HEK293 (cell line): Measurements from ENCODE around the gene TSHZ2.

ENCODE experiments used
- CTCF ChIA-PET: fragments of 350-600 bp; formaldehyde crosslinking; extraction: SDS; loops from one replicate; lab custom pipeline; 2021; ENCODE audit warnings: antibody characterized with exemption; lab: Yijun Ruan, JAX
- POLR2A ChIA-PET: fragments of 300-600 bp; formaldehyde crosslinking; extraction: SDS; loops from one replicate; lab custom pipeline; 2020; ENCODE audit warnings: antibody characterized with exemption, inconsistent platforms; lab: Yijun Ruan, JAX
- H3K27ac ChIP-seq: fragments of 200-500 bp; sonication (Bioruptor generic); 2 replicates; pipeline ENCODE4 v1.5.1; 2014; ENCODE audit warnings: low read depth, low read length, control low read depth, inconsistent platforms; ENCODE audit errors: extremely low read depth
- H3K36me3 ChIP-seq, 2 experiments: fragments of 200-500 bp in 1 of 2; sonication (Bioruptor generic) in 1 of 2; 1 replicate in 1 of 2; 2 replicates in 1 of 2; pipeline ENCODE4 v1.5.1; 2014 to 2017; ENCODE audit warnings: inconsistent platforms in 2 of 2, low read length in 2 of 2; ENCODE audit not compliant: control insufficient read depth in 2 of 2, insufficient read depth in 1 of 2
- H3K4me1 ChIP-seq: fragments of 200-500 bp; sonication (Bioruptor generic); 2 replicates; pipeline ENCODE4 v1.5.1; 2014; ENCODE audit warnings: mild to moderate bottlenecking, low read length, inconsistent platforms; ENCODE audit not compliant: control insufficient read depth, insufficient read depth
- H3K4me3 ChIP-seq: 2 replicates; pipeline ENCODE4 v1.5.1; 2011; ENCODE audit warnings: low read depth, mild to moderate bottlenecking, control low read depth, low read length, moderate library complexity
- H3K9me3 ChIP-seq: fragments of 200-500 bp; sonication (Bioruptor generic); 2 replicates; pipeline ENCODE4 v1.5.1; 2014; ENCODE audit warnings: low read depth, low read length, inconsistent platforms; ENCODE audit not compliant: control insufficient read depth, insufficient read depth
- BCL11A ChIP-seq: fragments of 450-650 bp; formaldehyde crosslinking; IDR thresholded peaks from 2 replicates; pipeline ENCODE4 v1.5.1; 2016; ENCODE audit warnings: low read depth, missing biosample characterization, missing genetic modification characterization
- BCL6B ChIP-seq: fragments of 450-650 bp; formaldehyde crosslinking; IDR thresholded peaks from 2 replicates; pipeline ENCODE4 v1.5.1; 2017; ENCODE audit warnings: missing biosample characterization, missing genetic modification characterization
- EGR2 ChIP-seq: fragments of 450-650 bp; formaldehyde crosslinking; IDR thresholded peaks from 2 replicates; pipeline ENCODE4 v1.5.1; 2016; ENCODE audit warnings: low read depth, missing biosample characterization, missing genetic modification characterization
- HOXA7 ChIP-seq: sonication (generic); formaldehyde crosslinking; IDR thresholded peaks from 2 replicates; pipeline ENCODE4 v1.8.1; 2022; ENCODE audit warnings: missing genetic modification reagents, borderline replicate concordance
- MZF1 ChIP-seq: fragments of 450-650 bp; formaldehyde crosslinking; IDR thresholded peaks from 2 replicates; pipeline ENCODE4 v1.5.1; 2017; ENCODE audit warnings: missing biosample characterization, missing genetic modification characterization, borderline replicate concordance
- PRDM2 ChIP-seq: fragments of 450-650 bp; formaldehyde crosslinking; IDR thresholded peaks from 2 replicates; pipeline ENCODE4 v1.5.1; 2016; ENCODE audit warnings: missing biosample characterization, missing genetic modification characterization, borderline replicate concordance
- SCRT2 ChIP-seq: fragments of 450-650 bp; formaldehyde crosslinking; IDR thresholded peaks from 2 replicates; pipeline ENCODE4 v1.5.1; 2016; ENCODE audit warnings: missing biosample characterization, missing genetic modification characterization
- TRIM28 ChIP-seq: IDR thresholded peaks from 2 replicates; pipeline ENCODE4 v1.6.1; 2011; ENCODE audit warnings: low read length, control low read depth, borderline replicate concordance
- ZFHX2 ChIP-seq: fragments of 450-650 bp; formaldehyde crosslinking; conservative IDR thresholded peaks from 2 replicates; pipeline ENCODE4 v1.5.1; 2016; ENCODE audit warnings: missing biosample characterization, missing genetic modification characterization
- ZFP37 ChIP-seq: fragments of 450-650 bp; formaldehyde crosslinking; IDR thresholded peaks from 2 replicates; pipeline ENCODE4 v1.5.1; 2016; ENCODE audit warnings: missing biosample characterization, missing genetic modification characterization
- ZNF121 ChIP-seq: fragments of 450-650 bp; formaldehyde crosslinking; IDR thresholded peaks from 2 replicates; pipeline ENCODE4 v1.5.1; 2016; ENCODE audit warnings: missing biosample characterization, missing genetic modification characterization
- ZNF138 ChIP-seq: fragments of 450-650 bp; formaldehyde crosslinking; IDR thresholded peaks from 2 replicates; pipeline ENCODE4 v1.5.1; 2016; ENCODE audit warnings: missing biosample characterization, missing genetic modification characterization, borderline replicate concordance
- ZNF157 ChIP-seq: fragments of 450-650 bp; formaldehyde crosslinking; IDR thresholded peaks from 2 replicates; pipeline ENCODE4 v1.5.1; 2016; ENCODE audit warnings: missing biosample characterization, missing genetic modification characterization
- ZNF302 ChIP-seq: fragments of 450-650 bp; formaldehyde crosslinking; IDR thresholded peaks from 2 replicates; pipeline ENCODE4 v1.5.1; 2016; ENCODE audit warnings: missing biosample characterization, missing genetic modification characterization, low read depth
- ZNF37A ChIP-seq: fragments of 450-650 bp; IDR thresholded peaks from 2 replicates; pipeline ENCODE4 v1.5.1; 2018; ENCODE audit warnings: missing biosample characterization, missing genetic modification characterization
- ZNF449 ChIP-seq: fragments of 450-650 bp; formaldehyde crosslinking; IDR thresholded peaks from 2 replicates; pipeline ENCODE4 v1.5.1; 2017; ENCODE audit warnings: missing biosample characterization, mild to moderate bottlenecking, missing genetic modification characterization, moderate library complexity
- ZNF513 ChIP-seq: fragments of 450-650 bp; IDR thresholded peaks from 2 replicates; pipeline ENCODE4 v1.5.1; 2018; ENCODE audit warnings: missing biosample characterization, missing genetic modification characterization
- ZNF514 ChIP-seq: fragments of 450-650 bp; formaldehyde crosslinking; IDR thresholded peaks from 2 replicates; pipeline ENCODE4 v1.5.1; 2016; ENCODE audit warnings: missing biosample characterization, missing genetic modification characterization
- ZNF555 ChIP-seq: fragments of 450-650 bp; formaldehyde crosslinking; conservative IDR thresholded peaks from 2 replicates; pipeline ENCODE4 v1.5.1; 2017; ENCODE audit warnings: missing biosample characterization, mild to moderate bottlenecking, missing genetic modification characterization, inconsistent platforms
- ZNF645 ChIP-seq: fragments of 450-650 bp; formaldehyde crosslinking; IDR thresholded peaks from 2 replicates; pipeline ENCODE4; 2016; ENCODE audit warnings: missing biosample characterization, missing genetic modification characterization
- ZNF692 ChIP-seq: fragments of 450-650 bp; formaldehyde crosslinking; IDR thresholded peaks from 2 replicates; pipeline ENCODE4 v1.5.1; 2016; ENCODE audit warnings: missing biosample characterization, missing genetic modification characterization
- ZNF785 ChIP-seq: fragments of 450-650 bp; formaldehyde crosslinking; IDR thresholded peaks from 2 replicates; pipeline ENCODE4 v1.5.1; 2016; ENCODE audit warnings: missing biosample characterization, missing genetic modification characterization

Gene TSHZ2

GRCh38 chr20:53303413-53303760 is 331.2 kb downstream of the TSHZ2 start (continued):
- TF ChIP-seq PRDM2 (no peak), ZNF513 (tag by site-specific recombination) (no peak), ZFP37 (tag by site-specific recombination) (no peak), BCL6B (tag by site-specific recombination) (no peak), ZNF302 (no peak), ZNF514 (no peak), ZNF692 (no peak), ZNF449 (tag by site-specific recombination) (no peak)

- TF ChIP-seq ZNF555 (tag by site-specific recombination) = no peak
- no peak for TF ChIP-seq ZNF37A
- TF ChIP-seq, all 188 proteins: peak for 0
- no peak overlapping the region for H3K27ac ChIP-seq
- H3K4me1 ChIP-seq = no peaks in the 10 kb centered on the region
- POLR2A ChIA-PET = no interaction called here
- no peaks in the 10 kb centered on the region for H3K36me3 ChIP-seq
- no peaks in the 10 kb centered on the region for H3K9me3 ChIP-seq
- CTCF ChIA-PET = no interaction called here
- H3K4me3 ChIP-seq = no peak overlapping the region
Observed at GRCh38 chr20:53304146-53304545, 332.0 kb downstream of the TSHZ2 start.

- no peak overlapping the region for H3K4me3 ChIP-seq
- ChIA-PET POLR2A (no interaction called here), CTCF (interaction anchor here (1.0 kb wide), 1 partner anchor 10 kb away, joined by 3 read pairs; no protein-coding TSS in a partner anchor)
Observed at GRCh38 chr20:53306192-53306805, 334.1 kb downstream of the TSHZ2 start.

More at GRCh38 chr20:53306192-53306805, 334.1 kb downstream of the TSHZ2 start:
- no peaks in the 10 kb centered on the region for H3K36me3 ChIP-seq
- TF ChIP-seq SCRT2 (no peak), BCL11A (tag by site-specific recombination) (no peak), TRIM28 (no peak), HOXA7 (CRISPR knock-in tag) (no peak), ZFHX2 (tag by site-specific recombination) (no peak), EGR2 (tag by site-specific recombination) (no peak), ZNF645 (no peak), ZNF785 (no peak), MZF1 (no peak), ZNF138 (tag by site-specific recombination) (no peak), ZNF121 (tag by site-specific recombination) (no peak), ZNF157 (no peak)
- no peak overlapping the region for H3K27ac ChIP-seq
- no peaks in the 10 kb centered on the region for H3K4me1 ChIP-seq
- no peaks in the 10 kb centered on the region for H3K9me3 ChIP-seq
